MM.1S (cell line): ENCODE results near the gene DLL4.

ENCODE experiments used
- DNase-seq: peaks from one replicate; pipeline ENCODE4 v3.0.0-alpha.2; 2015
- H2AFZ ChIP-seq: fragments of 300-600 bp; sonication (generic); 2 replicates; pipeline ENCODE4 v1.6.0; 2016; ENCODE audit warnings: antibody characterized with exemption, low read length
- H3F3A ChIP-seq: fragments of 300-600 bp; sonication (generic); 2 replicates; pipeline ENCODE4 v1.6.1; 2016; ENCODE audit warnings: mild to moderate bottlenecking, antibody characterized with exemption, low read length, moderate library complexity, mixed read lengths; ENCODE audit not compliant: insufficient read depth
- H3K27ac ChIP-seq: fragments of 300-600 bp; sonication (generic); 2 replicates; pipeline ENCODE4 v1.5.1; 2016; ENCODE audit warnings: mild to moderate bottlenecking, low read length
- H3K27me3 ChIP-seq: fragments of 300-600 bp; sonication (generic); replicated peaks from 2 replicates; pipeline ENCODE4 v1.6.0; 2016; ENCODE audit warnings: low read length; ENCODE audit not compliant: insufficient read depth
- H3K36me3 ChIP-seq: fragments of 300-600 bp; sonication (generic); replicated peaks from 2 replicates; pipeline ENCODE4 v1.6.1; 2016; ENCODE audit warnings: mild to moderate bottlenecking, low read length, mixed read lengths; ENCODE audit not compliant: insufficient read depth
- H3K4me1 ChIP-seq: fragments of 300-600 bp; sonication (generic); 2 replicates; pipeline ENCODE4 v1.6.1; 2016; ENCODE audit warnings: low read length, mixed read lengths
- H3K4me2 ChIP-seq: fragments of 300-600 bp; sonication (generic); 2 replicates; pipeline ENCODE4 v1.6.0; 2016; ENCODE audit warnings: low read depth, low read length
- H3K4me3 ChIP-seq: fragments of 300-600 bp; sonication (generic); 2 replicates; pipeline ENCODE4 v1.5.1; 2016; ENCODE audit warnings: low read length, mixed read lengths
- H3K79me2 ChIP-seq: fragments of 300-600 bp; sonication (generic); 2 replicates; pipeline ENCODE4 v1.6.1; 2016; ENCODE audit warnings: mixed run types, low read length, mixed read lengths
- H3K9ac ChIP-seq: fragments of 300-600 bp; sonication (generic); 2 replicates; pipeline ENCODE4 v1.6.1; 2016; ENCODE audit warnings: low read length, mixed read lengths
- H3K9me2 ChIP-seq: fragments of 300-600 bp; sonication (generic); replicated peaks from 2 replicates; pipeline ENCODE4 v1.6.1; 2016; ENCODE audit warnings: mild to moderate bottlenecking, low read length, mixed read lengths; ENCODE audit not compliant: insufficient read depth
- H3K9me3 ChIP-seq: fragments of 300-600 bp; sonication (generic); replicated peaks from 2 replicates; pipeline ENCODE4 v1.6.1; 2016; ENCODE audit warnings: mild to moderate bottlenecking, low read length, mixed read lengths; ENCODE audit not compliant: insufficient read depth
- H4K20me1 ChIP-seq: fragments of 300-600 bp; sonication (generic); 2 replicates; pipeline ENCODE4 v1.6.1; 2016; ENCODE audit warnings: mild to moderate bottlenecking, low read length, moderate library complexity, mixed read lengths; ENCODE audit not compliant: insufficient read depth
- CTCF ChIP-seq: fragments of 300-600 bp; sonication (generic); IDR thresholded peaks from 2 replicates; pipeline ENCODE4 v1.5.1; 2016; ENCODE audit warnings: antibody characterized with exemption, low read length, mixed read lengths
- EZH2 ChIP-seq: fragments of 300-600 bp; sonication (generic); optimal IDR thresholded peaks from 2 replicates; pipeline ENCODE3; 2017; ENCODE audit warnings: low read depth, mild to moderate bottlenecking, antibody characterized with exemption, low read length, mixed read lengths
- EZH2phosphoT487 ChIP-seq: fragments of 300-600 bp; sonication (generic); IDR thresholded peaks from 2 replicates; pipeline ENCODE4 v1.6.1; 2018; ENCODE audit warnings: antibody characterized with exemption, low read length

DLL4 gene

GRCh38 chr15:40984406-40984805 is 55.3 kb downstream of the DLL4 start:
- peaks cover 7% of the 10 kb centered on the region for H3K36me3 ChIP-seq
- H3K9me3 ChIP-seq = no peaks in the 10 kb centered on the region
- H3K9me2 ChIP-seq = no peaks in the 10 kb centered on the region
- H3K4me3 ChIP-seq = no peak overlapping the region
- DNase-seq = no peak
- no peaks in the 10 kb centered on the region for H3K4me1 ChIP-seq
- no peaks in the 10 kb centered on the region for H3F3A ChIP-seq
- H3K79me2 ChIP-seq = no peaks in the 10 kb centered on the region
- no peaks in the 10 kb centered on the region for H3K27me3 ChIP-seq
- H4K20me1 ChIP-seq = no peaks in the 10 kb centered on the region
- TF ChIP-seq EZH2phosphoT487 (no peak), CTCF (no peak), EZH2 (no peak)
- H3K9ac ChIP-seq = no peak overlapping the region
- no peak overlapping the region for H2AFZ ChIP-seq
- no peak overlapping the region for H3K27ac ChIP-seq
- H3K4me2 ChIP-seq = no peak overlapping the region

GRCh38 chr15:40984964-40985363 is 55.8 kb downstream of the DLL4 start:
- no peak overlapping the region for H3K27ac ChIP-seq
- DNase-seq = no peak
- H3K4me3 ChIP-seq = no peak overlapping the region
- no peaks in the 10 kb centered on the region for H3K27me3 ChIP-seq
- no peak overlapping the region for H3K9ac ChIP-seq
- no peak overlapping the region for H3K4me2 ChIP-seq
- peaks cover 7% of the 10 kb centered on the region for H3K36me3 ChIP-seq
- H2AFZ ChIP-seq = no peak overlapping the region
- H3K4me1 ChIP-seq = no peaks in the 10 kb centered on the region
- H3K9me2 ChIP-seq = no peaks in the 10 kb centered on the region
- TF ChIP-seq EZH2phosphoT487 (no peak), EZH2 (no peak), CTCF (no peak)
- no peaks in the 10 kb centered on the region for H3F3A ChIP-seq
- H4K20me1 ChIP-seq = no peaks in the 10 kb centered on the region
- no peaks in the 10 kb centered on the region for H3K79me2 ChIP-seq
- H3K9me3 ChIP-seq = no peaks in the 10 kb centered on the region

- Histone ChIP-seq H3K4me1 (no peaks in the 10 kb centered on the region), H3K4me3 (no peak overlapping the region), H3K79me2 (no peaks in the 10 kb centered on the region), H2AFZ (no peak overlapping the region), H3K9me3 (no peaks in the 10 kb centered on the region), H3K9me2 (no peaks in the 10 kb centered on the region), H4K20me1 (no peaks in the 10 kb centered on the region), H3K36me3 (peaks cover 7% of the 10 kb centered on the region), H3K27me3 (no peaks in the 10 kb centered on the region), H3K9ac (no peak overlapping the region), H3K27ac (no peak overlapping the region), H3K4me2 (no peak overlapping the region), H3F3A (no peaks in the 10 kb centered on the region)
- TF ChIP-seq EZH2phosphoT487 (no peak), EZH2 (no peak)
- DNase-seq = no peak
These were observed 56.6 kb downstream of the DLL4 start for GRCh38 chr15:40985541-40986330.

DNA sequence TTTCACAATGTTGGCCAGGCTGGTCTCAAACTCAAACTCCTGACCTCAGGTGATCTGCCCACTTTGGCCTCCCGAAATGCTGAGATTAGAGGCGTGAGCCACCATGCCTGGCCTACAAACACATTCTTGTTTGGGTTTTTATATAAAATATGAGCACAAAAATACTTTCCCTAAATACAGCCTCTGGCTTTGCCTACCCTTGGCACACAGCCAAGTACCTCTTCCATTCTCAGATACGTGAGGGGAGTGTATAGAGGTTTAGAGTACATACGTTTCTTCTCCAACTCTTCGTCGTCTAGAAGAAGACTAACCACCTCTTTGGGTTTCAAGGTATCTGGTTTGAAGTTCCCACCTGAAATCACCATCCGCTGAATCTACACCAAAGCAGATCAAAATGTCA is 57.7 kb downstream of the DLL4 start:
- H3K9me2 ChIP-seq = no peaks in the 10 kb centered on the region
- H3K79me2 ChIP-seq = no peaks in the 10 kb centered on the region
- no peak overlapping the region for H3K4me2 ChIP-seq
- TF ChIP-seq EZH2 (no peak), EZH2phosphoT487 (no peak), CTCF (no peak)
- H3K27ac ChIP-seq = no peak overlapping the region
- H2AFZ ChIP-seq = no peak overlapping the region
- H3F3A ChIP-seq = no peaks in the 10 kb centered on the region
- H4K20me1 ChIP-seq = no peaks in the 10 kb centered on the region
- H3K9me3 ChIP-seq = no peaks in the 10 kb centered on the region
- no peak overlapping the region for H3K9ac ChIP-seq
- no peaks in the 10 kb centered on the region for H3K4me1 ChIP-seq
- H3K27me3 ChIP-seq = no peaks in the 10 kb centered on the region
- DNase-seq = no peak
- H3K36me3 ChIP-seq = peaks cover 7% of the 10 kb centered on the region
- no peak overlapping the region for H3K4me3 ChIP-seq
